CD4-positive, CD25-positive, alpha-beta regulatory T cell (primary cell): ENCODE measurements around the gene KLK11. TPM values are rescaled to one million over a fixed set of nuclear protein-coding genes. Genes with fewer than 3 reads are reported as not detected.

Experiments
- ATAC-seq, 2 donors: fragments of 150-1000 bp; cut with Tn5 transposase; one replicate each; pipeline ENCODE4 v1.10.0; 2021; ENCODE audit warnings: low read depth in 2 of 2, moderate number of reproducible peaks in 2 of 2, moderate library complexity in 1 of 2
- DNase-seq, 3 donors: peaks; one replicate each; pipeline versions ENCODE4 v3.0.0 to v3.0.0-alpha.2; 2012 to 2022; ENCODE audit warnings: mixed read lengths in 1 of 3
- H3K27ac ChIP-seq: one replicate; pipeline ENCODE4 v1.7.0; 2013; ENCODE audit warnings: mild to moderate bottlenecking, low read length; ENCODE audit not compliant: insufficient read depth, poor library complexity, severe bottlenecking
- H3K27me3 ChIP-seq: one replicate; pipeline ENCODE4 v1.7.0; 2013; ENCODE audit warnings: low read length; ENCODE audit not compliant: control insufficient read depth, insufficient read depth
- H3K36me3 ChIP-seq: one replicate; pipeline ENCODE4 v1.7.0; 2013; ENCODE audit warnings: mild to moderate bottlenecking, low read length, moderate library complexity; ENCODE audit not compliant: control insufficient read depth, insufficient read depth
- H3K4me1 ChIP-seq: 2 replicates; pipeline ENCODE4 v1.7.0; 2013; ENCODE audit warnings: mild to moderate bottlenecking, low read length; ENCODE audit not compliant: insufficient read depth, control insufficient read depth, poor library complexity, severe bottlenecking
- H3K4me3 ChIP-seq: one replicate; pipeline ENCODE4 v1.7.0; 2013; ENCODE audit warnings: low read depth, mild to moderate bottlenecking, low read length, moderate library complexity
- H3K9me3 ChIP-seq, 2 experiments: 1 replicate in 1 of 2; 2 replicates in 1 of 2; pipeline ENCODE4 v1.7.0; 2013; ENCODE audit warnings: low read length in 2 of 2, mild to moderate bottlenecking in 1 of 2, moderate library complexity in 1 of 2; ENCODE audit not compliant: control insufficient read depth in 2 of 2
- H3K27ac Mint-ChIP-seq, 3 donors: one replicate each; pipeline ENCODE4 v1.8.0; 2020 to 2022; ENCODE audit warnings: mild to moderate bottlenecking in 3 of 3, mixed read lengths in 3 of 3, moderate library complexity in 2 of 3
- H3K27me3 Mint-ChIP-seq: one replicate; pipeline ENCODE4 v1.8.0; 2022; ENCODE audit warnings: mild to moderate bottlenecking, mixed read lengths
- H3K36me3 Mint-ChIP-seq: one replicate; pipeline ENCODE4 v1.8.0; 2020; ENCODE audit warnings: mixed read lengths
- H3K4me1 Mint-ChIP-seq, 4 donors: one replicate each; pipeline ENCODE4 v1.8.0; 2020 to 2022; ENCODE audit warnings: mixed read lengths in 4 of 4, mild to moderate bottlenecking in 1 of 4
- H3K4me3 Mint-ChIP-seq, 4 donors: one replicate each; pipeline ENCODE4 v1.8.0; 2020 to 2022; ENCODE audit warnings: mild to moderate bottlenecking in 4 of 4, mixed read lengths in 4 of 4, moderate library complexity in 3 of 4
- H3K9me3 Mint-ChIP-seq, 7 donors: one replicate each; pipeline ENCODE4 v1.8.0; 2020 to 2022; ENCODE audit warnings: mixed read lengths in 7 of 7, mild to moderate bottlenecking in 3 of 7, moderate library complexity in 2 of 7
- polyA plus RNA-seq, 4 donors: library from polyadenylated mRNA; unstranded; fragments of 300-500 nt; fragmentation: Illumina TruSeq; gene quantifications; one replicate each; pipeline ENCODE4 v1.2.3, GENCODE V29; 2021
- total RNA-seq: library from RNA; stranded (reverse); gene quantifications from one replicate; pipeline ENCODE4 v1.2.3, GENCODE V29; 2022

Gene KLK11
- total and polyA plus RNA-seq, 5 donors from 2014 or later: not detected

DNA sequence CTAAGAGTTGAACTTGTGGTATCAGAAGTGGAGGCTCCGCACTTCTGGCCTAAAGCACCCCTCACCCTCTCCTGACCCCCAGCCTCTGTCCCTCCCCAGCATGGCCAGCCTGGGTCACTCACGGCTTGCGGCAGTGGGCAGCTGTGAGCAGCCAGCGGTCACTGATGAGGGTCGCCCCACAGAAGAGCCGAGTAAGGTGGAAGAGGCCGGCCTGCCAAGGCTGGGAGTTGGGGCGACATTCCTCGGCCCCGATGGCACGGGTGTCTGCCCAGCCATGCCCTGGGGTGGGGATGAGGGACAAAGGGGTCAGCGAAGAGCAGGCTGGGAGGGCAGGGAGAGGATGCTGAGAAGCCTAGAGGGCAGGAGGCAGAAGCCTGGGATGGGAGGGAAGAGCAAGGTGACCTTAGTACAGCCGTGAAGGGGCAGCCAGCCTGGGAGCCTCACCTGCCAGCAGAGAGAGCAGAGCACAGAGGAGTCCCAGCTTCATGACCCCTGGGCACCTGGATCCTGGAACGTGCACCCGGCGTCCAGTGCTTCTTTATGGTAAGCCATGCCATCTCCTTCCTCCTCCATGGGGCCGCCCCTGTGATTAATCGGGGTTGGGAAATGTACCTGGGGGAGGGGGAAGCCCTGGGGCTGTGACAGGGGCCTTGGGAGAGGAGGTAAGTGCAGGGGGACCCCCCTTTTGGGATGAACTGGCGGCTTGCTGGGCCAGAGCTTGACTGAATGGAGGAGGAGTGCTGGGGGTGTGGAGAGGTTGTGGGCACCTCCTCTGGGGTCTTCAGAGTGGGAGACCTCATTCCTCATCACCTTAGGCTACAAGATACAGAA, 17.1 kb downstream of the KLK11 start:
- DNase-seq (no peak), ATAC-seq (no peak)
- Histone ChIP-seq H3K36me3 (no peaks in the 10 kb centered on the region), H3K4me1 (no peaks in the 10 kb centered on the region), H3K27ac (no peak overlapping the region), H3K27me3 (no peaks in the 10 kb centered on the region), H3K4me3 (no peak overlapping the region), H3K9me3 (no peaks in the 10 kb centered on the region)
- Mint-ChIP-seq H3K36me3 (no peaks in the 10 kb centered on the region), H3K9me3 (peaks cover 0 to 2% (median 0%) of the 10 kb centered on the region in 7 donors), H3K27ac (peak overlapping the region in 1 of 3 donors; percentile 9), H3K4me3 (no peak overlapping the region), H3K27me3 (peaks cover 21% of the 10 kb centered on the region), H3K4me1 (peaks cover 0 to 1% (median 0%) of the 10 kb centered on the region in 4 donors)

GRCh38 chr19:51007488-51007887, 18.9 kb downstream of the KLK11 start:
- no peak overlapping the region for H3K27ac ChIP-seq
- no peaks in the 10 kb centered on the region for H3K36me3 ChIP-seq
- ATAC-seq: no peak
- no peaks in the 10 kb centered on the region for H3K4me1 ChIP-seq
- no peaks in the 10 kb centered on the region for H3K9me3 ChIP-seq
- peaks cover 14% of the 10 kb centered on the region for H3K27me3 Mint-ChIP-seq
- H3K27me3 ChIP-seq: no peaks in the 10 kb centered on the region
- no peak for DNase-seq
- H3K4me1 Mint-ChIP-seq: no peaks in the 10 kb centered on the region
- H3K9me3 Mint-ChIP-seq: peaks cover 0 to 2% (median 0%) of the 10 kb centered on the region in 7 donors
- no peaks in the 10 kb centered on the region for H3K36me3 Mint-ChIP-seq
- H3K4me3 ChIP-seq: no peak overlapping the region
- no peak overlapping the region for H3K4me3 Mint-ChIP-seq
- no peak overlapping the region for H3K27ac Mint-ChIP-seq

GRCh38 chr19:51006406-51006805, 20.0 kb downstream of the KLK11 start:
- Mint-ChIP-seq H3K36me3 (no peaks in the 10 kb centered on the region), H3K9me3 (peaks cover 0 to 2% (median 0%) of the 10 kb centered on the region in 7 donors), H3K27ac (no peak overlapping the region), H3K4me3 (no peak overlapping the region), H3K27me3 (peaks cover 25% of the 10 kb centered on the region), H3K4me1 (no peaks in the 10 kb centered on the region)
- DNase-seq (no peak), ATAC-seq (no peak)
- no peaks in the 10 kb centered on the region for H3K9me3 ChIP-seq
- H3K36me3 ChIP-seq: no peaks in the 10 kb centered on the region
- H3K27ac ChIP-seq: no peak overlapping the region
- no peaks in the 10 kb centered on the region for H3K27me3 ChIP-seq
- no peaks in the 10 kb centered on the region for H3K4me1 ChIP-seq
- no peak overlapping the region for H3K4me3 ChIP-seq

DNA sequence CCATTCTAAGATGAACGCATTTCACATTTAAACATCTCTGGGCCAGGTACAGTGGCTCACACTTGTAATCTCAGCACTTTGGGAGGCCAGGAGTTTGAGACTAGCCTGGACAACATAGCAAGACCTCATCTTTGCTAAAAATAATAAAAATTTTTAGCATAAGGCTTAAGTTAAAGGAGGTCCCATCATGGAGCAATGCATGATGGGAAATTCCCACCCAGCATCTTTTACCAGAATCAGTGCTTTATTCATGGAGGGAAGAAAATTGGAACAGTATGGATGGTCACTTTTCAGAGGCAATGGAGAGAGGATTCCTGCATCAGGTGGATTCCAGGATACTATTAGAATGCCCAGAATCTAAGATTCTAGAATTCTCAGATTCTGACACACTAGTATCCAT, 21.2 kb downstream of the KLK11 start:
- H3K27me3 ChIP-seq: no peaks in the 10 kb centered on the region
- no peaks in the 10 kb centered on the region for H3K36me3 Mint-ChIP-seq
- DNase-seq (no peak), ATAC-seq (no peak)
- H3K36me3 ChIP-seq: no peaks in the 10 kb centered on the region
- no peak overlapping the region for H3K27ac Mint-ChIP-seq
- H3K27me3 Mint-ChIP-seq: peaks cover 22% of the 10 kb centered on the region
- H3K4me3 ChIP-seq: no peak overlapping the region
- no peaks in the 10 kb centered on the region for H3K4me1 ChIP-seq
- no peaks in the 10 kb centered on the region for H3K9me3 ChIP-seq
- no peak overlapping the region for H3K4me3 Mint-ChIP-seq
- no peaks in the 10 kb centered on the region for H3K4me1 Mint-ChIP-seq
- H3K27ac ChIP-seq: no peak overlapping the region
- no peaks in the 10 kb centered on the region for H3K9me3 Mint-ChIP-seq

- Mint-ChIP-seq H3K27me3 (peaks cover 16% of the 10 kb centered on the region), H3K4me3 (no peak overlapping the region)
- H3K27me3 ChIP-seq: peaks cover 3% of the 10 kb centered on the region
These were observed 23.1 kb downstream of the KLK11 start for GRCh38 chr19:51003316-51003715.

DNA sequence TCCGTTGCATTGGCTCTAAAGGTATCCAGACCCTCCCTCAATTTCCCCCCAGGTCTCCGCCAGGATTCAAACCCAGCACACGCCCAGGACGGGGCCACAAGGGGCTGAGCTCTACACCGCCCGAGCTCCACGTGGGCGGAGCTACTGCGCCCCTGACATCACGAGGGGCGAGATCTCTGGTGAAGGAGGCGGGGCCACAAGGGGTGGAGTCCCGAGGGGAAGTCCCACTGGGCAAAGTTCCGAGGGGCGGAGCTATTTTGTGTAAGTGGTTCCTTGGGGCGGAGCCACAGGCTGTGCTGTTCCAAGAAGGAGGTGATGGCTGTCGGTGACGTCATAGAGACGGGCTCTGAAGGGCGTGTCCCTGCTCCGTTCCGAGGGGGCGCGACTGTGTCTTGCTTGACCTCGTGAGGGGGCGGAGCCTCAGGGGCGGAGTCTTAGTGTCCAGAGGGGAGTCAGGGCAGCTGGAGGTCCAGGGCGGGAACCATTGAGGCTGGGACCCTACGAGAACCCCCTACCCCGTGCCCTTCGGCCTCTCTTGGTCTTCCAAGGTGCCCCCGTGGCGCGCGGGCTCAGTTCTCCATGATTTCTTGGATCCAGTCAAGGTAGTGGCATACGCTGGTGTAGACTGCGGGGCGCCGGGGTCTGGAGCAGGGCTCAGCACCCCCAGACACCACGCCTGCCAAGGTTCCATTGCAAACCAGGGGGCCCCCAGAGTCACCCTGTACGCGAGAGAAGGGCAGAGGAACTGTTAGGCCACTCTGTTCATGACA, 23.7 kb downstream of the KLK11 start:
- ATAC-seq: no peak
- no peaks in the 10 kb centered on the region for H3K4me1 ChIP-seq
- H3K27me3 Mint-ChIP-seq: peaks cover 16% of the 10 kb centered on the region
- H3K4me3 Mint-ChIP-seq: no peak overlapping the region
- peaks cover 3% of the 10 kb centered on the region for H3K27me3 ChIP-seq
- H3K9me3 ChIP-seq: no peaks in the 10 kb centered on the region
- peak in 1 of 3 donors; percentile 12 for DNase-seq
- H3K36me3 Mint-ChIP-seq: no peaks in the 10 kb centered on the region
- H3K4me3 ChIP-seq: no peak overlapping the region
- no peak overlapping the region for H3K27ac Mint-ChIP-seq
- no peaks in the 10 kb centered on the region for H3K36me3 ChIP-seq
- H3K27ac ChIP-seq: no peak overlapping the region
- H3K4me1 Mint-ChIP-seq: no peaks in the 10 kb centered on the region
- H3K9me3 Mint-ChIP-seq: no peaks in the 10 kb centered on the region

More at GRCh38 chr19:51003316-51003715, 23.1 kb downstream of the KLK11 start:
- Histone ChIP-seq H3K9me3 (no peaks in the 10 kb centered on the region), H3K4me1 (no peaks in the 10 kb centered on the region), H3K4me3 (no peak overlapping the region), H3K36me3 (no peaks in the 10 kb centered on the region), H3K27ac (no peak overlapping the region)
- no peak for DNase-seq
- H3K36me3 Mint-ChIP-seq: no peaks in the 10 kb centered on the region
- H3K9me3 Mint-ChIP-seq: no peaks in the 10 kb centered on the region
- no peak overlapping the region for H3K27ac Mint-ChIP-seq
- ATAC-seq: no peak
- no peaks in the 10 kb centered on the region for H3K4me1 Mint-ChIP-seq

DNA sequence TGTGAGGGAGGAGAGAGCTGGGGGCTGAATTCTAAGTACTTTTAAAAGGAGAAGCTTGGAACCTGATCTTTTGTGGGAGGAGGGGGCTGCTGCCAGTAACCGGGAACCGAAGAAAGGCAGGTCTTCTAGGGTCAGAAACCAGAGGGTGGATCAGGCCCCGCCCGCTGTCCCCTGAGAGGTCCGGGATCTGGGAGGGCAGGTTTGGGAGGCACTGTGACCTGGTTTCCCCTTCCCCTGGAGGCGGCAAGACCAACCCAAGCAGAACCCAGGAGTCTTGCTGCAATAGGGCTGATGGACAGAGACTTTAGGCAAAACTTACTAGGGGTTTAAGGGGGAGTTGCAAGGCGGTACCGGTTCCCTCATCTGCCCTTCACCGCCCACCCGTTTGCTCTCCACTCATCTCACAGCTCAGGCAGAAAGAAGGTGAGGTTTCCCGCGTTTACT, 24.3 kb downstream of the KLK11 start:
- no peaks in the 10 kb centered on the region for H3K4me1 Mint-ChIP-seq
- no peaks in the 10 kb centered on the region for H3K4me1 ChIP-seq
- no peaks in the 10 kb centered on the region for H3K36me3 ChIP-seq
- ATAC-seq: no peak
- H3K27ac ChIP-seq: no peak overlapping the region
- no peaks in the 10 kb centered on the region for H3K9me3 Mint-ChIP-seq
- H3K36me3 Mint-ChIP-seq: no peaks in the 10 kb centered on the region
- no peak for DNase-seq
- H3K27me3 ChIP-seq: peaks cover 3% of the 10 kb centered on the region
- H3K9me3 ChIP-seq: no peaks in the 10 kb centered on the region
- H3K4me3 ChIP-seq: no peak overlapping the region
- no peak overlapping the region for H3K4me3 Mint-ChIP-seq
- H3K27ac Mint-ChIP-seq: no peak overlapping the region
- H3K27me3 Mint-ChIP-seq: peaks cover 16% of the 10 kb centered on the region
